ENCODE measurements around the gene HTATIP2.

The HTATIP2 gene

DNA sequence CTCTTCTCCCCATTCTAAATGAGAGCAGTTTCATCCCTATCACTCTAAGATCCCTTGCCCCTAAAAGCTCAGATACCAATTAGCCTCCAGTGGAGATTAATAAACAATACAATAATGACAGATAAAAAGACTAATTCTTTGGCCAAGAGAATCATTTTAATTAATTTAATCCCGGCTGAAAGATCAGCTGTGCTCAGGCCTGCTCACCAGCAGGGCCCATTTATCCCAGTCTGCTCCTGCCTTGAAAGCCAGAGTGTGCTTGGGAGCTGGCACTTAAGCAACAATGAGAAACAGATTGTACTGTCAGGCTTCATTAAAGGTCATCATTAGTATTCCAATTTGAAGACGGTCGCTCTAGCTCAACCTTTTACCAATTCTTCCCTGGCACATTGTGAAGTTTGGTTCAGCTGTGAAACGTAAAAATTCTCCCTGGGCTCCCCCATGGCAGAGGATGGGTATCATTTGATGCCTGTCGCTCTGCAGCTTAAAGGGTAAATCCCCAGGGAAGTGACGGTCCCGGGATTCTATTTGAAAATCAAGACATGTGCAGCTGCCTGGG, 36.1 kb upstream of the HTATIP2 start:
- Histone ChIP-seq H3K9me3 (ENCODE audit: control insufficient read depth, insufficient read depth, low read length) (no peaks in the 10 kb centered on the region), H3K27ac (ENCODE audit: low read depth, low read length) (no peak overlapping the region), H3K4me2 (ENCODE audit: low read length) (no peak overlapping the region), H3K4me3 (ENCODE audit: low read length) (no peak overlapping the region), H3K36me3 (ENCODE audit: control insufficient read depth, low read length) (no peaks in the 10 kb centered on the region), H3K79me2 (ENCODE audit: control insufficient read depth, low read length) (no peaks in the 10 kb centered on the region), H3K27me3 (ENCODE audit: control insufficient read depth, low read length) (0 out of 2 replicates have a peak, but pooled peaks cover 7% of the 10 kb centered on the region), H3K4me1 (ENCODE audit: control insufficient read depth, low read length) (no peaks in the 10 kb centered on the region), H3F3A (ENCODE audit: control insufficient read depth, insufficient read depth) (no peaks in the 10 kb centered on the region), H3K9me2 (replicated peaks; ENCODE audit: control insufficient read depth, low read length) (no peaks in the 10 kb centered on the region), H4K20me1 (ENCODE audit: control insufficient read depth, insufficient read depth, low read depth, low read length) (no peaks in the 10 kb centered on the region)
- TF ChIP-seq, protein P1, sequence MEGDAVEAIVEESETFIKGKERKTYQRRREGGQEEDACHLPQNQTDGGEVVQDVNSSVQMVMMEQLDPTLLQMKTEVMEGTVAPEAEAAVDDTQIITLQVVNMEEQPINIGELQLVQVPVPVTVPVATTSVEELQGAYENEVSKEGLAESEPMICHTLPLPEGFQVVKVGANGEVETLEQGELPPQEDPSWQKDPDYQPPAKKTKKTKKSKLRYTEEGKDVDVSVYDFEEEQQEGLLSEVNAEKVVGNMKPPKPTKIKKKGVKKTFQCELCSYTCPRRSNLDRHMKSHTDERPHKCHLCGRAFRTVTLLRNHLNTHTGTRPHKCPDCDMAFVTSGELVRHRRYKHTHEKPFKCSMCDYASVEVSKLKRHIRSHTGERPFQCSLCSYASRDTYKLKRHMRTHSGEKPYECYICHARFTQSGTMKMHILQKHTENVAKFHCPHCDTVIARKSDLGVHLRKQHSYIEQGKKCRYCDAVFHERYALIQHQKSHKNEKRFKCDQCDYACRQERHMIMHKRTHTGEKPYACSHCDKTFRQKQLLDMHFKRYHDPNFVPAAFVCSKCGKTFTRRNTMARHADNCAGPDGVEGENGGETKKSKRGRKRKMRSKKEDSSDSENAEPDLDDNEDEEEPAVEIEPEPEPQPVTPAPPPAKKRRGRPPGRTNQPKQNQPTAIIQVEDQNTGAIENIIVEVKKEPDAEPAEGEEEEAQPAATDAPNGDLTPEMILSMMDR (IDR thresholded peaks at IDR 0.05; ENCODE audit: low read depth, low read length, poor library complexity, severe bottlenecking) = no peak
- no peak for TF ChIP-seq EZH2phosphoT487 (IDR thresholded peaks at IDR 0.05; ENCODE audit: borderline replicate concordance, low read length)

DNA sequence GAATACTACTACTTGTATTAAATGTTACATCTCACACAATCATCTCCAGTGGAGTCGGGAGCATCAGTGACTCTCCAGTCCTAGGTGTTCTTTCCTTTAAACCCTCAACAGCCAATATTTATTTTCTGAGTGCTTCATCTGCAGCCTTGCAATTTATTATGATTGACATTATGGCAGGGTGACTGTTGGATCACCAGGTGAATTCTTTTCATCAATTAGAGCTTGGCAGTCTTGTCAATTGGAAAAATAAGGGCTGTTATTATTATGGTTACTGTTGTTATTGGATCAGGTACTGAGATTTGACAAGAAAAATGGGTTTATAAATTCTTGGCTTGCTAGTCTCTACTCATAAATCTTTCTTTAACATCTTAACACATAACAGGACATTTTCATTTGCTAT, 27.5 kb upstream of the HTATIP2 start:
- Histone ChIP-seq H3K4me1 (ENCODE audit: control insufficient read depth, low read length) (no peaks in the 10 kb centered on the region), H3K4me2 (ENCODE audit: low read length) (no peak overlapping the region), H3K27me3 (ENCODE audit: control insufficient read depth, low read length) (peaks cover 27% of the 10 kb centered on the region), H3K4me3 (ENCODE audit: low read length) (no peak overlapping the region), H3F3A (ENCODE audit: control insufficient read depth, insufficient read depth) (no peaks in the 10 kb centered on the region), H3K36me3 (ENCODE audit: control insufficient read depth, low read length) (no peaks in the 10 kb centered on the region), H3K9me3 (ENCODE audit: control insufficient read depth, insufficient read depth, low read length) (no peaks in the 10 kb centered on the region), H4K20me1 (ENCODE audit: control insufficient read depth, insufficient read depth, low read depth, low read length) (no peaks in the 10 kb centered on the region), H3K9me2 (replicated peaks; ENCODE audit: control insufficient read depth, low read length) (no peaks in the 10 kb centered on the region), H3K27ac (ENCODE audit: low read depth, low read length) (no peak overlapping the region), H3K79me2 (ENCODE audit: control insufficient read depth, low read length) (no peaks in the 10 kb centered on the region)
- no peak for TF ChIP-seq EZH2phosphoT487 (IDR thresholded peaks at IDR 0.05; ENCODE audit: borderline replicate concordance, low read length)
- TF ChIP-seq, protein P1 (IDR thresholded peaks at IDR 0.05; ENCODE audit: low read depth, low read length, poor library complexity, severe bottlenecking) = no peak

DNA sequence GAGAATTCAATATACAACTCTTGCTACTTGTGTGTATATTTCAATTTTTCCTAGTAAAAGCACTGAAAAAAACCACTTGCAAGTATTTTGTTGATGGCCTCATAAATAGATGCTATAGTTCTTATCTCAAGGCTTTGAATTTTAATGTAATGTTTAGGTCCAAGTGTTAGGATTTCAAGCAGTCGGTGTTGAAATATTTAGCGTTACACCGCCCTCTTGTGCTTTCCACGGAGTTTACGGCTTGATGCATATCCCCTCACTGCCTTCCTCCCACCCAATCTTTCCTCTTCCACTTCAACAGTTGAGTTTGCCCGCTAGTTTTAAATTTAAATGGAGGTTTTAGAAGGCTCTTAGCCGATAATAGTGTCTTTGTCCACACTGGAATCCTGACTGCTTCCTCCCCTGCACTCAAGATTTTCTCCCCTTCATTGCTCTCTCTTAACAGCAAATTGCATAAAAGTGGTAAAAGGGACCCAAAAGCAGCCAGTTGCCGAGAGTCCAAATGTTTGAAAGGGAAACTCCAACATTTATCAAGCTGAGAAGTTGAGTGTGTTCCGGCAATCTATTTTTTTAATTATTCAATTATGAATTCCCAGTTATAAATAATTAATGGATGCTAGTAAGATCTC, 25.9 kb upstream of the HTATIP2 start:
- H3K4me3 ChIP-seq (ENCODE audit: low read length) = no peak overlapping the region
- TF ChIP-seq EZH2phosphoT487 (IDR thresholded peaks at IDR 0.05; ENCODE audit: borderline replicate concordance, low read length) = no peak
- TF ChIP-seq, protein P1 (IDR thresholded peaks at IDR 0.05; ENCODE audit: low read depth, low read length, poor library complexity, severe bottlenecking) = peak; percentile 47

More for the DNA sequence above, 25.9 kb upstream of the HTATIP2 start:
- no peak overlapping the region for H3K27ac ChIP-seq (ENCODE audit: low read depth, low read length)
- H3F3A ChIP-seq (ENCODE audit: control insufficient read depth, insufficient read depth) = no peaks in the 10 kb centered on the region
- no peaks in the 10 kb centered on the region for H3K4me1 ChIP-seq (ENCODE audit: control insufficient read depth, low read length)
- no peaks in the 10 kb centered on the region for H4K20me1 ChIP-seq (ENCODE audit: control insufficient read depth, insufficient read depth, low read depth, low read length)
- no peaks in the 10 kb centered on the region for H3K9me3 ChIP-seq (ENCODE audit: control insufficient read depth, insufficient read depth, low read length)
- H3K27me3 ChIP-seq (ENCODE audit: control insufficient read depth, low read length) = peaks cover 22% of the 10 kb centered on the region
- no peaks in the 10 kb centered on the region for H3K36me3 ChIP-seq (ENCODE audit: control insufficient read depth, low read length)
- H3K9me2 ChIP-seq (replicated peaks; ENCODE audit: control insufficient read depth, low read length) = no peaks in the 10 kb centered on the region
- H3K4me2 ChIP-seq (ENCODE audit: low read length) = no peak overlapping the region
- no peaks in the 10 kb centered on the region for H3K79me2 ChIP-seq (ENCODE audit: control insufficient read depth, low read length)
